Thoracic aorta (tissue), 2 donors: ENCODE results near the gene BPIFA3. TPM values are rescaled to one million over a fixed set of nuclear protein-coding genes. Genes with fewer than 3 reads are reported as not detected.

Experiments used
- ATAC-seq: fragments of 150-250 bp; one replicate; pipeline ENCODE4 v1.8.0; 2017; ENCODE audit warnings: low read depth; ENCODE audit not compliant: insufficient number of reproducible peaks, low FRiP score
- DNase-seq: peaks from one replicate; pipeline ENCODE4 v3.0.0-alpha.2; 2020; ENCODE audit warnings: low spot score
- H3K27ac ChIP-seq, 2 donors: fragments of 200-600 bp; sonication (generic); 1 replicate in 1 of 2; 2 replicates in 1 of 2; pipeline ENCODE4 v1.5.1; 2016; ENCODE audit warnings: mild to moderate bottlenecking in 2 of 2, moderate library complexity in 2 of 2
- H3K27me3 ChIP-seq: fragments of 200-600 bp; sonication (generic); replicated peaks from 2 replicates; pipeline ENCODE4 v1.6.0; 2016; ENCODE audit warnings: mild to moderate bottlenecking; ENCODE audit not compliant: insufficient read depth
- H3K36me3 ChIP-seq: fragments of 200-600 bp; sonication (generic); one replicate; pipeline ENCODE4 v1.5.1; 2016
- H3K4me1 ChIP-seq, 2 donors: fragments of 200-600 bp; sonication (generic); 1 replicate in 1 of 2; 2 replicates in 1 of 2; pipeline versions ENCODE4 v1.5.1 to v1.6.0; 2016; ENCODE audit warnings: low read depth in 2 of 2, mild to moderate bottlenecking in 1 of 2; ENCODE audit not compliant: control insufficient read depth in 1 of 2
- H3K4me3 ChIP-seq: fragments of 200-600 bp; sonication (generic); 2 replicates; pipeline ENCODE4 v1.5.1; 2016; ENCODE audit warnings: mild to moderate bottlenecking
- H3K9me3 ChIP-seq: fragments of 200-600 bp; sonication (generic); 2 replicates; pipeline ENCODE4 v1.5.1; 2016
- total RNA-seq, 2 donors: library from RNA; depleted of rRNA; stranded (reverse); fragments of >200 nt; gene quantifications; one replicate each; pipeline versions ENCODE4 v1.1.0 to v1.2.3, GENCODE V29; 2016
- TF ChIP-seq, protein P1 (sequence below): fragments of 200-600 bp; sonication (generic); IDR thresholded peaks from one replicate; pipeline ENCODE4 v1.5.1; 2019; ENCODE audit warnings: antibody characterized with exemption

The BPIFA3 gene
- not detected for total RNA-seq

DNA sequence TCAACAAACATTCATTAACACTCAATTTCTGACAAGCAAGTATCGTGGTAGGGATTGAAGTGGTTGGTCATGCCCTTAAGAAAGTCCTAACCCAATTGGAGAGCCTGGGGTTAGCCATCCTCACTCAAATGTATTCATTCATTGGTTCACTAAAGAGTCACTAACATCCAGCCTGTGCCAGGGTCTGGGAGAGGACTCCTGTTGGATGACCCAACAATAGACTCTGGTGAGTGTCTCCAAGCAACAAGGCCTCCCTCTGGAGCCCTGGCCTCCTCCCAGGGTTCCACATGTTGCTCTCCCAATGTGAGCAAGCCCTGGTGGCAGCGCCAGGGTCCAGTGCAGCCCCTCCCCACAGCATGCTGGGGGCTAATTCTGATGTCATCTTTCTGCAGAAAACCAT is at the start of gene BPIFA3:
Gene BPIFA3, plus strand, starts transcription at position 301 of the 400 bp plus-strand sequence. CDS start 185 bp downstream, outside the sequence.
- H3K4me3 ChIP-seq = no peak within 1 kb of the TSS
- no peak within 1 kb of the TSS for H3K27ac ChIP-seq
- ATAC-seq = no peak
- H3K36me3 ChIP-seq = no peaks in the 10 kb centered on the region
- no peaks in the 10 kb centered on the region for H3K27me3 ChIP-seq
- TF ChIP-seq, protein P1, sequence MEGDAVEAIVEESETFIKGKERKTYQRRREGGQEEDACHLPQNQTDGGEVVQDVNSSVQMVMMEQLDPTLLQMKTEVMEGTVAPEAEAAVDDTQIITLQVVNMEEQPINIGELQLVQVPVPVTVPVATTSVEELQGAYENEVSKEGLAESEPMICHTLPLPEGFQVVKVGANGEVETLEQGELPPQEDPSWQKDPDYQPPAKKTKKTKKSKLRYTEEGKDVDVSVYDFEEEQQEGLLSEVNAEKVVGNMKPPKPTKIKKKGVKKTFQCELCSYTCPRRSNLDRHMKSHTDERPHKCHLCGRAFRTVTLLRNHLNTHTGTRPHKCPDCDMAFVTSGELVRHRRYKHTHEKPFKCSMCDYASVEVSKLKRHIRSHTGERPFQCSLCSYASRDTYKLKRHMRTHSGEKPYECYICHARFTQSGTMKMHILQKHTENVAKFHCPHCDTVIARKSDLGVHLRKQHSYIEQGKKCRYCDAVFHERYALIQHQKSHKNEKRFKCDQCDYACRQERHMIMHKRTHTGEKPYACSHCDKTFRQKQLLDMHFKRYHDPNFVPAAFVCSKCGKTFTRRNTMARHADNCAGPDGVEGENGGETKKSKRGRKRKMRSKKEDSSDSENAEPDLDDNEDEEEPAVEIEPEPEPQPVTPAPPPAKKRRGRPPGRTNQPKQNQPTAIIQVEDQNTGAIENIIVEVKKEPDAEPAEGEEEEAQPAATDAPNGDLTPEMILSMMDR = no peak
- no peak for DNase-seq
- no peaks in the 10 kb centered on the region for H3K9me3 ChIP-seq
- H3K4me1 ChIP-seq = no peaks in the 10 kb centered on the region

DNA sequence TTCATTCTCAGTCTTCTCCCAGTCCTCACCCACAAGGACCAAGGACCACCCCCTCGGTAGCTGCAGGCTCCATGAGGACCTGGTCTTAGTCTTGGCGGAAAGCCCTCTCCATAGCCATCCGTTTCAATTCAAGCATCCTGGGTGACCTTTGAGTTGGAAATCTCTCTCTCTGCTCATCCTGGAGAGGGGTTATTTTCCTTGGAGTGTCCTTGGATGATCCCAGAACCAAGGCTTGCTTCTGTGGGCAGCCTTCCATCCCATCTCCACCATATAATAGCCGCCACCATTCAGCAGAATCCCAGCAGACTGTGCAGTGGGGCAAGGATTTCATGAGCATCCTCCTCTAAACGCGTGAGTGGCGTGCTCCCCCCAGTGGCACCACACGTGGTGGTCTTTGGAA is 49.3 kb upstream of the BPIFA3 start, which contains the start of gene BPIFA2:
Gene BPIFA2, plus strand, starts transcription at position 301 of the 400 bp plus-strand sequence. CDS start 987 bp downstream, outside the sequence.
- DNase-seq (no peak), ATAC-seq (no peak)
- Histone ChIP-seq H3K4me1 (no peaks in the 10 kb centered on the region), H3K36me3 (no peaks in the 10 kb centered on the region), H3K27me3 (no peaks in the 10 kb centered on the region), H3K4me3 (no peak within 1 kb of the TSS), H3K27ac (no peak within 1 kb of the TSS), H3K9me3 (peaks cover 4% of the 10 kb centered on the region)
- TF ChIP-seq, protein P1 = no peak

DNA sequence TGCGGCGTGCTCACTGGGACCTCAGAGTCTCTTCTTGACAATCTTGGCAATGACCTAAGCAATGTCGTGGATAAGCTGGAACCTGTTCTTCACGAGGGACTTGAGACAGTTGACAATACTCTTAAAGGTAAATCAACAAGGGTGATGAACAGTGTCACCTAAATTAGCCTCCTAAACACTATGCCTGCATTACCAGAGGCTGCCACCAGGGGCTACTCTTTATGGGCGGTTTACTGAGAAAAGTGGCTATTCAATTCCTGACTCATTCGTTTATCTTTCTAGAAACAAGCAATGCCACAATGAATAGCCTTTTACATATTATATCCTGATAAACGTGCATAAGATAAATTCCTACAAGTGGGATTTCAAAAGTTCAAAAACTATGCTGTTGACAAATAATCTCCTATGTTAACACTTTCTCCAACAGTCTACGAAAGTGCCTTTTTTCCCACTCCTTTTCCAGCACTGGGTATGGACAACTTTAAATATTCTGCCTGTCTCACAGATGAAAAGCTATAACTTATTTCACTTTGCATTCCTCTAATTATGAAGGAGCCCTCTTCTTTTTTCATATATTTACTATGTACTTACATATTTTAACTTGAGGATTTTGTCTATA is 47.9 kb upstream of the BPIFA3 start:
- Histone ChIP-seq H3K27me3 (no peaks in the 10 kb centered on the region), H3K27ac (no peak overlapping the region), H3K9me3 (peaks cover 4% of the 10 kb centered on the region), H3K36me3 (no peaks in the 10 kb centered on the region), H3K4me3 (no peak overlapping the region), H3K4me1 (no peaks in the 10 kb centered on the region)
- TF ChIP-seq, protein P1 = peak; percentile 27
- no peak for DNase-seq
- ATAC-seq = no peak

DNA sequence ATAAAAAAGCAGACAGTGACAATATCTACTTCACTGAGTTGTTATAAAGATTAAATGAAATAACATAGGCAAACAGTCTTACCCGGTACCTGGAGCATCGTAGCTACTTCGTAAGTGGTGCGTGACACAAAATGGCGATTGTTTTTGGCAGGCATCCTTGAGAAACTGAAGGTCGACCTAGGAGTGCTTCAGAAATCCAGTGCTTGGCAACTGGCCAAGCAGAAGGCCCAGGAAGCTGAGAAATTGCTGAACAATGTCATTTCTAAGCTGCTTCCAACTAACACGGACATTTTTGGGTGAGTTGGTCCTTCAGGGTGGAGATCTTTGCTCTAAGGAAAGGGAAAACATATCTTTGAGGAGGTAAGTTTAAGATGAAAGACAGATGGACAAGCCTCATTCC is 44.4 kb upstream of the BPIFA3 start:
- no peaks in the 10 kb centered on the region for H3K27me3 ChIP-seq
- peaks cover 4% of the 10 kb centered on the region for H3K9me3 ChIP-seq
- no peak for DNase-seq
- no peaks in the 10 kb centered on the region for H3K36me3 ChIP-seq
- no peak overlapping the region for H3K27ac ChIP-seq
- ATAC-seq = no peak
- H3K4me1 ChIP-seq = no peaks in the 10 kb centered on the region
- TF ChIP-seq, protein P1 = no peak
- no peak overlapping the region for H3K4me3 ChIP-seq

DNA sequence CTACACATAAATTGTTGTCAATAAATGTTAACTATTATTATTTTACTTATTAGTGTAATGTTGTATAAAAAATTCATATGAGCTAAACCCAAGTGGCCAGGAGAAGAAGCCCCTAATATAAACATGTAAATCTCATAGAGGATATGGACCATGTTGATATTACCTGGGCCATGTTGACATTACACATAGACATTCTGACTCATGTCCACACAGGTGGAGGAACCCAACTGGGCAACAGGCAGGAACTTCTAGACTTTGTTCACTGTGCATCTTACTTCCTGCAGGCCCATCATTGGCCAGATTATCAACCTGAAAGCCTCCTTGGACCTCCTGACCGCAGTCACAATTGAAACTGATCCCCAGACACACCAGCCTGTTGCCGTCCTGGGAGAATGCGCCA is 42.0 kb upstream of the BPIFA3 start:
- no peaks in the 10 kb centered on the region for H3K36me3 ChIP-seq
- no peak for ATAC-seq
- peaks cover 4% of the 10 kb centered on the region for H3K9me3 ChIP-seq
- H3K27me3 ChIP-seq = no peaks in the 10 kb centered on the region
- DNase-seq = no peak
- no peaks in the 10 kb centered on the region for H3K4me1 ChIP-seq
- TF ChIP-seq, protein P1 = no peak
- H3K4me3 ChIP-seq = no peak overlapping the region
- H3K27ac ChIP-seq = no peak overlapping the region
